ACHN (cell line): ENCODE results near the gene MEGF11.

Source experiments
- DNase-seq: peaks from one replicate; pipeline ENCODE4 v3.0.0-alpha.2; 2015
- in situ Hi-C: cut with HindIII; loops from 2 replicates; pipeline ENCODE4 v1.10.0; 2017; ENCODE audit warnings: low sequenced_read_pairs, low pct_ligation_motif_present, low pct_unique_long_range_greater_than_20kb

Gene MEGF11

GRCh38 chr15:66092053-66093016 lies 161.2 kb downstream of the MEGF11 start:
- in situ Hi-C loops, result no loop called here
- no peak for DNase-seq

GRCh38 chr15:66089509-66089908 lies 164.0 kb downstream of the MEGF11 start:
- in situ Hi-C loops, result no loop called here
- DNase-seq, result no peak

GRCh38 chr15:66089049-66089448 lies 164.5 kb downstream of the MEGF11 start:
- in situ Hi-C loops, result no loop called here
- DNase-seq, result no peak

- no peak for DNase-seq
- in situ Hi-C loops, result no loop called here
Measured at GRCh38 chr15:66085128-66085527, 168.4 kb downstream of the MEGF11 start.

GRCh38 chr15:66084704-66085103 lies 168.8 kb downstream of the MEGF11 start:
- DNase-seq, result no peak
- in situ Hi-C loops, result no loop called here

GRCh38 chr15:66080717-66081398 lies 172.7 kb downstream of the MEGF11 start:
- DNase-seq, result peak; percentile 70
- in situ Hi-C loops, result no loop called here

- DNase-seq, result no peak
- in situ Hi-C loops, result no loop called here
Measured at GRCh38 chr15:66078929-66079275, 174.6 kb downstream of the MEGF11 start.

GRCh38 chr15:66078196-66078928 lies 175.2 kb downstream of the MEGF11 start:
- DNase-seq, result no peak
- in situ Hi-C loops, result no loop called here

GRCh38 chr15:66077320-66077663 lies 176.3 kb downstream of the MEGF11 start:
- DNase-seq, result no peak
- in situ Hi-C loops, result no loop called here

- in situ Hi-C loops, result no loop called here
Measured at GRCh38 chr15:66076591-66077319, 176.8 kb downstream of the MEGF11 start.

GRCh38 chr15:66075947-66076346 lies 177.6 kb downstream of the MEGF11 start:
- DNase-seq, result no peak
- in situ Hi-C loops, result no loop called here

More at GRCh38 chr15:66076591-66077319, 176.8 kb downstream of the MEGF11 start:
- no peak for DNase-seq

- in situ Hi-C loops, result no loop called here
- DNase-seq, result no peak
Measured at GRCh38 chr15:66072616-66073361, 180.8 kb downstream of the MEGF11 start.

- no peak for DNase-seq
Measured at GRCh38 chr15:66071921-66072295, 181.6 kb downstream of the MEGF11 start.

GRCh38 chr15:66071160-66071920 lies 182.2 kb downstream of the MEGF11 start:
- in situ Hi-C loops, result no loop called here
- no peak for DNase-seq

More at GRCh38 chr15:66071921-66072295, 181.6 kb downstream of the MEGF11 start:
- in situ Hi-C loops, result no loop called here

GRCh38 chr15:66070220-66070934 lies 183.2 kb downstream of the MEGF11 start:
- in situ Hi-C loops, result no loop called here

GRCh38 chr15:66069751-66070150 lies 183.8 kb downstream of the MEGF11 start:
- in situ Hi-C loops, result no loop called here

More at GRCh38 chr15:66070220-66070934, 183.2 kb downstream of the MEGF11 start:
- no peak for DNase-seq

GRCh38 chr15:66068801-66069200 lies 184.7 kb downstream of the MEGF11 start:
- in situ Hi-C loops, result no loop called here
- DNase-seq, result no peak

More at GRCh38 chr15:66069751-66070150, 183.8 kb downstream of the MEGF11 start:
- no peak for DNase-seq
